ENCODE data around the gene BRD4.
"Not testable (repeated sequence)": the region's sequence is repeated elsewhere in the genome, so short reads cannot be mapped to it uniquely, and the experiment has no call there.

Gene BRD4

GRCh38 chr19:15354566-15355296 lies 22.4 kb upstream of the BRD4 start:
- no peaks in the 10 kb centered on the region for H3K27me3 ChIP-seq (ENCODE audit: control insufficient read depth, insufficient read depth, low read length)

GRCh38 chr19:15353908-15354307 lies 21.6 kb upstream of the BRD4 start:
- peaks cover 8% of the 10 kb centered on the region for H3K36me3 ChIP-seq (ENCODE audit: control insufficient read depth, insufficient read depth, low read length)
- H3K9ac ChIP-seq (ENCODE audit: low read length) = no peak overlapping the region

More at GRCh38 chr19:15354566-15355296, 22.4 kb upstream of the BRD4 start:
- peaks cover 8% of the 10 kb centered on the region for H3K36me3 ChIP-seq (ENCODE audit: control insufficient read depth, insufficient read depth, low read length)
- no peak overlapping the region for H3K4me3 ChIP-seq (ENCODE audit: low read length)
- no peaks in the 10 kb centered on the region for H3K4me1 ChIP-seq (ENCODE audit: control insufficient read depth, insufficient read depth, low read length)
- no peaks in the 10 kb centered on the region for H3K9me3 ChIP-seq (ENCODE audit: control insufficient read depth, low read length)
- no peak overlapping the region for H3K9ac ChIP-seq (ENCODE audit: low read length)

GRCh38 chr19:15352535-15352934 lies 20.2 kb upstream of the BRD4 start:
- H3K9ac ChIP-seq (ENCODE audit: low read length); H3K36me3 ChIP-seq (ENCODE audit: control insufficient read depth, insufficient read depth, low read length); H3K4me1 ChIP-seq (ENCODE audit: control insufficient read depth, insufficient read depth, low read length); H3K27me3 ChIP-seq (ENCODE audit: control insufficient read depth, insufficient read depth, low read length); H3K4me3 ChIP-seq (ENCODE audit: low read length); H3K9me3 ChIP-seq (ENCODE audit: control insufficient read depth, low read length): not testable (repeated sequence)

More at GRCh38 chr19:15353908-15354307, 21.6 kb upstream of the BRD4 start:
- no peaks in the 10 kb centered on the region for H3K27me3 ChIP-seq (ENCODE audit: control insufficient read depth, insufficient read depth, low read length)
- H3K9me3 ChIP-seq (ENCODE audit: control insufficient read depth, low read length) = no peaks in the 10 kb centered on the region
- no peaks in the 10 kb centered on the region for H3K4me1 ChIP-seq (ENCODE audit: control insufficient read depth, insufficient read depth, low read length)
- H3K4me3 ChIP-seq (ENCODE audit: low read length) = no peak overlapping the region

- H3K4me1 ChIP-seq (ENCODE audit: control insufficient read depth, insufficient read depth, low read length); H3K9ac ChIP-seq (ENCODE audit: low read length); H3K9me3 ChIP-seq (ENCODE audit: control insufficient read depth, low read length); H3K4me3 ChIP-seq (ENCODE audit: low read length); H3K27me3 ChIP-seq (ENCODE audit: control insufficient read depth, insufficient read depth, low read length); H3K36me3 ChIP-seq (ENCODE audit: control insufficient read depth, insufficient read depth, low read length): not testable (repeated sequence)
Measured at GRCh38 chr19:15341328-15341727, 9.0 kb upstream of the BRD4 start.

GRCh38 chr19:15340086-15340485 lies 7.7 kb upstream of the BRD4 start:
- no peak overlapping the region for H3K4me3 ChIP-seq (ENCODE audit: low read length)
- no peaks in the 10 kb centered on the region for H3K27me3 ChIP-seq (ENCODE audit: control insufficient read depth, insufficient read depth, low read length)
- H3K4me1 ChIP-seq (ENCODE audit: control insufficient read depth, insufficient read depth, low read length) = no peaks in the 10 kb centered on the region
- H3K36me3 ChIP-seq (ENCODE audit: control insufficient read depth, insufficient read depth, low read length) = no peaks in the 10 kb centered on the region
- no peaks in the 10 kb centered on the region for H3K9me3 ChIP-seq (ENCODE audit: control insufficient read depth, low read length)
- no peak overlapping the region for H3K9ac ChIP-seq (ENCODE audit: low read length)

GRCh38 chr19:15337202-15337601 lies 4.9 kb upstream of the BRD4 start:
- no peaks in the 10 kb centered on the region for H3K27me3 ChIP-seq (ENCODE audit: control insufficient read depth, insufficient read depth, low read length)
- H3K9me3 ChIP-seq (ENCODE audit: control insufficient read depth, low read length) = no peaks in the 10 kb centered on the region
- H3K9ac ChIP-seq (ENCODE audit: low read length) = no peak overlapping the region
- no peaks in the 10 kb centered on the region for H3K36me3 ChIP-seq (ENCODE audit: control insufficient read depth, insufficient read depth, low read length)
- peaks cover 4% of the 10 kb centered on the region for H3K4me1 ChIP-seq (ENCODE audit: control insufficient read depth, insufficient read depth, low read length)
- H3K4me3 ChIP-seq (ENCODE audit: low read length) = no peak overlapping the region

GRCh38 chr19:15335992-15336391 lies 3.7 kb upstream of the BRD4 start:
- not testable (repeated sequence) for H3K9ac ChIP-seq (ENCODE audit: low read length); H3K4me1 ChIP-seq (ENCODE audit: control insufficient read depth, insufficient read depth, low read length); H3K9me3 ChIP-seq (ENCODE audit: control insufficient read depth, low read length); H3K4me3 ChIP-seq (ENCODE audit: low read length); H3K36me3 ChIP-seq (ENCODE audit: control insufficient read depth, insufficient read depth, low read length); H3K27me3 ChIP-seq (ENCODE audit: control insufficient read depth, insufficient read depth, low read length)

- Histone ChIP-seq H3K9ac (ENCODE audit: low read length) (peak overlapping the region; percentile 89), H3K4me3 (ENCODE audit: low read length) (peak overlapping the region; percentile 90), H3K36me3 (ENCODE audit: control insufficient read depth, insufficient read depth, low read length) (no peaks in the 10 kb centered on the region), H3K9me3 (ENCODE audit: control insufficient read depth, low read length) (no peaks in the 10 kb centered on the region), H3K27me3 (ENCODE audit: control insufficient read depth, insufficient read depth, low read length) (no peaks in the 10 kb centered on the region), H3K4me1 (ENCODE audit: control insufficient read depth, insufficient read depth, low read length) (peaks cover 28% of the 10 kb centered on the region)
Measured at GRCh38 chr19:15331419-15332310, 674 bp downstream of the BRD4 start.

GRCh38 chr19:15330801-15331418 lies 1.4 kb downstream of the BRD4 start:
- Histone ChIP-seq H3K9me3 (ENCODE audit: control insufficient read depth, low read length) (no peaks in the 10 kb centered on the region), H3K4me1 (ENCODE audit: control insufficient read depth, insufficient read depth, low read length) (peaks cover 30% of the 10 kb centered on the region), H3K27me3 (ENCODE audit: control insufficient read depth, insufficient read depth, low read length) (no peaks in the 10 kb centered on the region), H3K9ac (ENCODE audit: low read length) (peak overlapping the region; percentile 89), H3K4me3 (ENCODE audit: low read length) (peak overlapping the region; percentile 90), H3K36me3 (ENCODE audit: control insufficient read depth, insufficient read depth, low read length) (no peaks in the 10 kb centered on the region)

- H3K9me3 ChIP-seq (ENCODE audit: control insufficient read depth, low read length) = no peaks in the 10 kb centered on the region
- H3K36me3 ChIP-seq (ENCODE audit: control insufficient read depth, insufficient read depth, low read length) = no peaks in the 10 kb centered on the region
- H3K9ac ChIP-seq (ENCODE audit: low read length) = no peak overlapping the region
- H3K4me3 ChIP-seq (ENCODE audit: low read length) = no peak overlapping the region
- peaks cover 54% of the 10 kb centered on the region for H3K4me1 ChIP-seq (ENCODE audit: control insufficient read depth, insufficient read depth, low read length)
- H3K27me3 ChIP-seq (ENCODE audit: control insufficient read depth, insufficient read depth, low read length) = no peaks in the 10 kb centered on the region
Measured at GRCh38 chr19:15328312-15328711, 4.0 kb downstream of the BRD4 start.

- H3K4me3 ChIP-seq (ENCODE audit: low read length) = no peak overlapping the region
- H3K9ac ChIP-seq (ENCODE audit: low read length) = peak overlapping the region; percentile 42
- peaks cover 51% of the 10 kb centered on the region for H3K4me1 ChIP-seq (ENCODE audit: control insufficient read depth, insufficient read depth, low read length)
- H3K9me3 ChIP-seq (ENCODE audit: control insufficient read depth, low read length) = no peaks in the 10 kb centered on the region
- no peaks in the 10 kb centered on the region for H3K27me3 ChIP-seq (ENCODE audit: control insufficient read depth, insufficient read depth, low read length)
- H3K36me3 ChIP-seq (ENCODE audit: control insufficient read depth, insufficient read depth, low read length) = no peaks in the 10 kb centered on the region
Measured at GRCh38 chr19:15324791-15325519, 7.4 kb downstream of the BRD4 start.

Measured in mucosa of stomach (tissue), 1 donor.